GM15510 (cell line): ENCODE measurements around the gene PCDHB5.

Experiments used
- POLR2A ChIP-seq: IDR thresholded peaks from 3 replicates; pipeline ENCODE4 v1.6.1; 2011; ENCODE audit warnings: borderline replicate concordance; ENCODE audit not compliant: insufficient read length; ENCODE audit errors: extremely low read depth

The PCDHB5 gene

GRCh38 chr5:141135030-141135717 is at the start of gene PCDHB5:
TSS of gene PCDHB5 (plus strand) at chr5:141135206. CDS start at chr5:141135435, 229 bp downstream.
- TF ChIP-seq POLR2A = no peak

DNA sequence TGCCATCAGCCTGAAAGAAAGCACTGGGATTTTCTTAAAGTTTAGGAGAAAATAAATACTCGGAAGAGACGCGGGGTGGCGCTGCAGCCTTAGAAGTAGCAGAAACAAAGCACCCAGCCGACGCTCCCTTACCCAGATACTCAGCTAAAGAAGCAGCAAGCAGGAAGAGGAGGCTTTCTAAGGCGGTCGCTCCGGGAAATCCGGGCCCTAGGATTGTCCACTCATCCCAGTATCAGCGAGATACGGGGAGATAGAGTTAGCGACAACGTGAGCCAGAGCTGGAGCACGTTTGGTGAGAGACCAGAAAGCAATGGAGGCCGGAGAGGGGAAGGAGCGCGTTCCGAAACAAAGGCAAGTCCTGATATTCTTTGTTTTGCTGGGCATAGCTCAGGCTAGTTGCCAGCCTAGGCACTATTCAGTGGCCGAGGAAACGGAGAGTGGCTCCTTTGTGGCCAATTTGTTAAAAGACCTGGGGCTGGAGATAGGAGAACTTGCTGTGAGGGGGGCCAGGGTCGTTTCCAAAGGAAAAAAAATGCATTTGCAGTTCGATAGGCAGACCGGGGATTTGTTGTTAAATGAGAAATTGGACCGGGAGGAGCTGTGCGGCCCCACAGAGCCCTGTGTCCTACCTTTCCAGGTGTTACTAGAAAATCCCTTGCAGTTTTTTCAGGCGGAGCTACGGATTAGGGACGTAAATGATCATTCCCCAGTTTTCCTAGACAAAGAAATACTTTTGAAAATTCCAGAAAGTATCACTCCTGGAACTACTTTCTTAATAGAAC is 40.3 kb upstream of the PCDHB5 start, which contains the start of gene PCDHB2:
Gene PCDHB2 (plus strand): TSS at position 135 of the 782 bp plus-strand sequence. CDS start 176 bp downstream, at position 311.
- no peak for TF ChIP-seq POLR2A

GRCh38 chr5:141095263-141095641 is 39.8 kb upstream of the PCDHB5 start:
- no peak for TF ChIP-seq POLR2A

DNA sequence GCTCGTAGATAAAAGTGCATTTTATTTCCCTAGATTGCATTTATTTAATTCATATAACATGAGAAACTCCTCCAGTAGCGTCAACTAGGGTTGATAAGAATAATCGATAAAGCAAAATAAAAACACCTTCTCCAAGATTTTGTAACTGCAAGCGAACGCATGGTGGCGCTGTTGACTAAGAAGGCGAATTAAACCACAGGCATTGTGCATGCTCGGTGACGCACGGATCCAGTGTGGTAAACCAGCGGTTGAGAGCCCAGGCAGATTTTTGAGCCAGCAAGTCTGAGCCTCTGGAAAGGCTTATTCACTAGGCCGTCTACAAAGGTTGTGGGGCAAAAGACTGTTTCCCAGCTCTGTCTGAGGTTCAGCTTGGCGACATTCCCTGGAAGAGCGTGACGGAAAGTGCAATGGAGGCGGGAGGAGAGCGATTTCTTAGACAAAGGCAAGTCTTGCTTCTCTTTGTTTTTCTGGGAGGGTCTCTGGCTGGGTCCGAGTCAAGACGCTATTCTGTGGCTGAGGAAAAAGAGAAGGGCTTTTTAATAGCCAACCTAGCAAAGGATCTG is 34.7 kb upstream of the PCDHB5 start, which contains the start of gene PCDHB3:
Gene PCDHB3 (plus strand): TSS at position 231 of the 563 bp plus-strand sequence. CDS start 177 bp downstream, at position 408.
- TF ChIP-seq POLR2A = no peak

DNA sequence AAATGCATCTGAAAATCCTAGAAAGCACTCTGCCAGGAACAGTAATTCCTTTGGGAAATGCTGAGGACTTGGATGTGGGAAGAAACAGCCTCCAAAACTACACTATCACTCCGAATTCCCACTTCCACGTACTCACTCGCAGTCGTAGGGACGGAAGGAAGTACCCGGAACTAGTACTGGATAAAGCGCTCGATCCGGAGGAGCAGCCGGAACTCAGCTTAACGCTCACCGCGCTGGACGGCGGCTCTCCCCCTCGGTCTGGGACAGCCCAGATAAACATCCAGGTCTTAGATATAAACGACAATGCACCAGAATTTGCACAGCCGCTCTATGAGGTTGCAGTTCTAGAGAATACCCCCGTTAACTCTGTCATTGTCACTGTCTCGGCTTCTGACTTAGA is 33.9 kb upstream of the PCDHB5 start:
- no peak for TF ChIP-seq POLR2A

DNA sequence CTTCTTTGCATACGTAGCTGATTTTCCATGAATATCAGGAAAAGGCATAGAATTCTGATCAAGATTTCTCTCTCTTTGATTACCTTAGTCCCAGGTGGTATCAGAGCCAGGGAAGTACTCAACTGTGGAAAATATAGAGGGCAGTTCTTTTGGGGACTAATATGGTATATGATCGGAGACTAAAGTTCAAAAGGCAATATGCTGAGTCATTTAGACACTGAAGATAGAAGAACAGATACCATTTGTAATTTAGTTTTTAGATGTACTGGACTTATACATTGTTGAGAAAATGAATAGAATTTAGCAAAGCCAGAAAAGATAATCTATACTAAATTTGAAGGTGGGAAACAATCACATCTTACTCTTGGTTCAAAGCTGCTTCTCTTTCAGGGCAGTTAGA is 29.7 kb upstream of the PCDHB5 start:
- TF ChIP-seq POLR2A = no peak

- no peak for TF ChIP-seq POLR2A
These were observed 15.8 kb upstream of the PCDHB5 start for GRCh38 chr5:141119250-141119649.

DNA sequence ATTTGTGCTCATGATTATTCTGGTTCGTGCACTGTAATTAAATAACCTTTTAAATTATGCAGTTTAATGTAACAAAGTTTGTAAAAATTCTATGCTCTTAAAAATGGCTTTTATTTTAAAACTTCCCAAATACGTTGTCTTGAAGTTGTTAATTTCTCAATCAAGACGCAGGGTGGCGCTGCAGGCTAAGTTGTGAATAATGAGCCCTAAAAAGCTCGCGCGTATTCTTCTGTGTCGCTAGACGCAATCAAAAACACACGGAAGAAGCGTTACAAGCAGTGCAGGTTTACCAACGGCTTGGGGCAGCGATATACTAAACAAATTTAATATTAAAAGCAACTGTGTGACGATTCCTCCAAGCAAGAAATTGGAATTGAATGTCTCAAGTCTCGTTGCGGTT is 13.4 kb upstream of the PCDHB5 start, which contains the start of gene PCDHB4:
Gene PCDHB4 (plus strand): TSS at position 256 of the 400 bp plus-strand sequence. CDS start 181 bp downstream, outside the sequence.
- no peak for TF ChIP-seq POLR2A

GRCh38 chr5:141121985-141122384 is 13.0 kb upstream of the PCDHB5 start:
- TF ChIP-seq POLR2A = no peak

DNA sequence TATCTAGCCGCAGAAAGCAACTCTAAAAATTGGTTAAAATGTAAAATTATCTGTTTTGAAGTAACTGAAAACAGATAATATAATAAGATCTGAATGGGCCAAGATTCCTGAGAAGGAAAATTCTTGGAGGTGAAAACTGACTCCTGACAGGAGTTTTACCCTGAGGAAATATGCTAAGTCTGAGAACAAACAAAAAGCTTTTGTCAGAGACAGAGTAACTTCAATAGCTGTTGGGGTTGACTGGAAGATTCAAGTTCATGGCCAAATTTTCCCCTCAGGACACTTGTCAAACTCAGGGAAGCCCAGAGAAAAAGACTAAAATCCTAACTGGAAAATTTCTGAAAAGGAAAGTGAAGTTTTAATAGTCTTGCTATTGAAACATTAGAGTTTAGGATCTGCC is 7.7 kb upstream of the PCDHB5 start:
- TF ChIP-seq POLR2A = no peak

- no peak for TF ChIP-seq POLR2A
These were observed 786 bp downstream of the PCDHB5 start for GRCh38 chr5:141135718-141136266.

DNA sequence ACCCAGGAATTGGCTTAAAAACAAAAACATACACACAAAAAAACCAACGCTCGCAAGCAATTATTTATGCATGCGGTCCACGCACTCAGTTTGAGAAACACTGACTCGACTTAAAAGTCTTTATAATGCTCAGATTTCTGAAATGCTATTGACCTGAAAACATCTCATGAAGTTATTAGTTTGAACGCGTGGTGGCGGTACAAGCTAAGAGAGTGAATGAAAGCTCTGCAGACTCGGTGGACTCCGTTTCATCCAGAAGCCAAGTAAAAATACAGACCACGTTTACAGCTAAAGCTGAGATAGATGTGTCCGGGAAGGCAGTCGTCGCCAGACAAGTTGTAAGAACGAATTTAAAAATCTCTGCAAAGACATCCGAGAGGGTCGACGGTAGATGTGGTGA is 14.8 kb downstream of the PCDHB5 start, which contains the start of gene PCDHB6:
Gene PCDHB6 (plus strand): TSS at position 246 of the 400 bp plus-strand sequence. CDS start 201 bp downstream, outside the sequence.
- no peak for TF ChIP-seq POLR2A

DNA sequence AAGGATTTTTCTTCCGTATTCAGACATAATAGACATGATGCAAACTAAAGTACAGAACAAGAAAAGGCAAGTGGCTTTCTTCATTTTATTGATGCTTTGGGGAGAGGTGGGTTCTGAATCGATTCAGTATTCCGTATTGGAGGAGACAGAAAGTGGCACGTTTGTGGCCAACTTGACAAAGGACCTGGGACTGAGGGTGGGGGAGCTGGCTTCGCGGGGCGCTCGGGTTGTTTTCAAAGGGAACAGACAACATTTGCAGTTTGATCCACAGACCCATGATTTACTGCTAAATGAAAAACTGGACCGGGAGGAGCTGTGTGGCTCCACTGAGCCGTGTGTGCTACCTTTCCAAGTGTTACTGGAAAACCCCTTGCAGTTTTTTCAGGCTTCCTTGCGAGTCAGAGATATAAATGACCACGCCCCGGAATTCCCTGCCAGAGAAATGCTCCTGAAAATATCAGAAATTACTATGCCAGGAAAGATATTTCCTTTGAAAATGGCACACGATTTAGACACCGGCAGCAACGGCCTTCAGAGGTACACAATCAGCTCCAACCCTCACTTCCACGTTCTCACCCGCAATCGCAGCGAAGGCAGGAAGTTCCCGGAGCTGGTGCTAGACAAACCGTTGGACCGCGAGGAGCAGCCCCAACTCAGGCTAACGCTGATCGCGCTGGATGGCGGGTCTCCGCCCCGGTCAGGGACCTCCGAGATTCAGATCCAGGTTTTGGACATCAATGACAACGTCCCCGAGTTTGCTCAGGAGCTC is 15.4 kb downstream of the PCDHB5 start:
- no peak for TF ChIP-seq POLR2A

- no peak for TF ChIP-seq POLR2A
These were observed 16.0 kb downstream of the PCDHB5 start for GRCh38 chr5:141150993-141151325.

GRCh38 chr5:141155540-141156374 is 20.8 kb downstream of the PCDHB5 start:
- no peak for TF ChIP-seq POLR2A
